GM23338 (cell line): ENCODE results near the gene PCDHA9. TPM values are rescaled to one million over a fixed set of nuclear protein-coding genes. Genes with fewer than 3 reads are reported as not detected.

Experiments
- ATAC-seq: fragments of 200-7000 bp; cut with Tn5 transposase; 3 replicates; pipeline ENCODE4 v1.9.1; 2020
- DNase-seq: peaks from one replicate; pipeline ENCODE4 v3.0.0-alpha.2; 2015; ENCODE audit warnings: low spot score
- H2AFZ ChIP-seq: fragments of 200-600 bp; sonication (generic); 2 replicates; pipeline ENCODE4 v1.8.0; 2016; ENCODE audit warnings: antibody characterized with exemption, mild to moderate bottlenecking, moderate library complexity
- H3F3A ChIP-seq: fragments of 200-600 bp; sonication (generic); replicated peaks from 2 replicates; pipeline ENCODE4 v1.8.0; 2017; ENCODE audit warnings: antibody characterized with exemption, mixed run types, low read depth
- H3K27ac ChIP-seq: fragments of 200-600 bp; sonication (generic); 2 replicates; pipeline ENCODE4 v1.6.1; 2016; ENCODE audit warnings: low read depth
- H3K27me3 ChIP-seq: fragments of 200-600 bp; sonication (generic); 2 replicates; pipeline ENCODE4 v1.8.0; 2016; ENCODE audit warnings: mild to moderate bottlenecking, mixed run types, moderate library complexity; ENCODE audit not compliant: insufficient read depth
- H3K36me3 ChIP-seq: fragments of 200-600 bp; sonication (generic); 2 replicates; pipeline ENCODE4 v1.8.0; 2016; ENCODE audit warnings: mild to moderate bottlenecking; ENCODE audit not compliant: insufficient read depth
- H3K4me1 ChIP-seq: fragments of 200-600 bp; sonication (generic); 2 replicates; pipeline ENCODE4 v1.8.0; 2016; ENCODE audit warnings: mild to moderate bottlenecking, moderate library complexity; ENCODE audit not compliant: insufficient read depth
- H3K4me2 ChIP-seq: fragments of 200-600 bp; sonication (generic); 2 replicates; pipeline ENCODE4 v1.7.1; 2017; ENCODE audit warnings: mixed run types
- H3K4me3 ChIP-seq: fragments of 200-600 bp; sonication (generic); 2 replicates; pipeline ENCODE4 v1.6.1; 2016; ENCODE audit warnings: mixed run types
- H3K79me2 ChIP-seq: fragments of 200-600 bp; sonication (generic); replicated peaks from 2 replicates; pipeline ENCODE4 v1.8.0; 2017; ENCODE audit warnings: mild to moderate bottlenecking; ENCODE audit not compliant: insufficient read depth
- H3K9me2 ChIP-seq: fragments of 200-600 bp; sonication (generic); 2 replicates; pipeline ENCODE4 v1.8.0; 2017; ENCODE audit not compliant: insufficient read depth
- H4K20me1 ChIP-seq: fragments of 200-600 bp; sonication (generic); replicated peaks from 2 replicates; pipeline ENCODE4 v1.8.0; 2017; ENCODE audit warnings: mild to moderate bottlenecking; ENCODE audit not compliant: insufficient read depth
- H3K27ac Mint-ChIP-seq: 2 replicates; pipeline ENCODE4 v1.8.0; 2020; ENCODE audit warnings: inconsistent platforms, mild to moderate bottlenecking, moderate library complexity, mixed read lengths
- H3K27me3 Mint-ChIP-seq: 3 replicates; pipeline ENCODE4 v1.8.0; 2022; ENCODE audit warnings: low read depth, mild to moderate bottlenecking, moderate library complexity, mixed read lengths, inconsistent platforms; ENCODE audit not compliant: insufficient read depth, poor library complexity
- H3K36me3 Mint-ChIP-seq: 3 replicates; pipeline ENCODE4 v1.8.0; 2021; ENCODE audit warnings: low read depth, mild to moderate bottlenecking, inconsistent platforms, moderate library complexity, mixed read lengths
- H3K4me1 Mint-ChIP-seq: 3 replicates; pipeline ENCODE4 v1.8.0; 2020; ENCODE audit warnings: mild to moderate bottlenecking, inconsistent platforms, mixed read lengths
- H3K4me3 Mint-ChIP-seq: 3 replicates; pipeline ENCODE4 v1.8.0; 2021; ENCODE audit warnings: moderate library complexity, mild to moderate bottlenecking, inconsistent platforms, mixed read lengths
- H3K9me3 Mint-ChIP-seq: 3 replicates; pipeline ENCODE4 v1.8.0; 2020; ENCODE audit warnings: moderate library complexity, mild to moderate bottlenecking, inconsistent platforms, mixed read lengths
- CREB1 ChIP-seq: fragments of 250-450 bp; sonication (Bioruptor Pico); IDR thresholded peaks from 2 replicates; pipeline ENCODE4 v1.5.0; 2020; ENCODE audit warnings: low read depth, mild to moderate bottlenecking, moderate library complexity
- CTCF ChIP-seq, 2 experiments: fragments of 200-600 bp in 1 of 2; sonication (generic) in 1 of 2; conservative IDR thresholded peaks; 2 replicates each; pipeline versions ENCODE4 v1.5.1 to v1.6.1; 2016 to 2017; ENCODE audit warnings: antibody characterized with exemption in 2 of 2, low read depth in 2 of 2, mild to moderate bottlenecking in 2 of 2, moderate library complexity in 1 of 2
- ETS1 ChIP-seq: IDR thresholded peaks from 2 replicates; pipeline ENCODE4 v1.6.1; 2016; ENCODE audit warnings: antibody characterized with exemption
- EZH2 ChIP-seq: fragments of 200-600 bp; sonication (generic); IDR thresholded peaks from one replicate; pipeline ENCODE4 v1.8.0; 2017; ENCODE audit warnings: antibody characterized with exemption, mild to moderate bottlenecking, low read depth; ENCODE audit not compliant: unreplicated experiment
- EZH2phosphoT487 ChIP-seq: fragments of 200-600 bp; sonication (generic); IDR thresholded peaks from one replicate; pipeline ENCODE4 v1.8.1; 2018; ENCODE audit warnings: antibody characterized with exemption; ENCODE audit not compliant: unreplicated experiment
- JUNB ChIP-seq: IDR thresholded peaks from one replicate; pipeline ENCODE4 v1.6.1; 2016; ENCODE audit warnings: antibody characterized with exemption; ENCODE audit not compliant: unreplicated experiment
- NANOG ChIP-seq: IDR thresholded peaks from 2 replicates; pipeline ENCODE4 v1.6.1; 2016; ENCODE audit warnings: antibody characterized with exemption, borderline replicate concordance
- POLR2AphosphoS5 ChIP-seq: IDR thresholded peaks from 2 replicates; pipeline ENCODE4 v1.6.1; 2016; ENCODE audit warnings: antibody characterized with exemption, low read depth
- REST ChIP-seq: IDR thresholded peaks from one replicate; pipeline ENCODE4 v1.6.1; 2018; ENCODE audit warnings: antibody characterized with exemption; ENCODE audit not compliant: unreplicated experiment
- STAT1 ChIP-seq: IDR thresholded peaks from one replicate; pipeline ENCODE4 v1.6.1; 2016; ENCODE audit warnings: antibody characterized with exemption; ENCODE audit not compliant: unreplicated experiment
- ZNF114 ChIP-seq: fragments of 250-450 bp; sonication (Bioruptor Pico); IDR thresholded peaks from 2 replicates; pipeline ENCODE4 v1.5.0; 2020; ENCODE audit warnings: mild to moderate bottlenecking, moderate library complexity
- ZNF331 ChIP-seq: fragments of 250-450 bp; sonication (Bioruptor Pico); IDR thresholded peaks from 2 replicates; pipeline ENCODE4 v1.5.0; 2020; ENCODE audit warnings: low read depth, mild to moderate bottlenecking, moderate library complexity
- ZNF462 ChIP-seq: fragments of 250-450 bp; sonication (Bioruptor Pico); IDR thresholded peaks from 2 replicates; pipeline ENCODE4 v1.5.0; 2020; ENCODE audit warnings: mild to moderate bottlenecking, moderate library complexity
- polyA plus RNA-seq: library from polyadenylated mRNA; unstranded; fragments of >200 nt; fragmentation: Nextera tagmentation; extraction: Ambion mirVana; gene quantifications from 2 replicates; pipeline ENCODE4 v1.2.1, GENCODE V29; 2016
- total RNA-seq: library from RNA; depleted of rRNA; stranded (reverse); fragments of >200 nt; shearing (Covaris generic); gene quantifications from 2 replicates; pipeline ENCODE4 v1.2.3, GENCODE V29; 2014

PCDHA9 gene
- total and polyA plus RNA-seq, 2 experiments from 2014 or later = 1.6 to 3.3 TPM

- Histone ChIP-seq H3K4me1 (no peaks in the 10 kb centered on the region; the same call in 1 of the 2 replicates), H3K27me3 (no peaks in the 10 kb centered on the region), H3K27ac (no peak within 1 kb of the TSS), H3K36me3 (no peaks in the 10 kb centered on the region), H2AFZ (0 out of 2 replicates have a peak within 1 kb of the TSS, but pooled peaks have one; percentile 1), H3K4me2 (peak within 1 kb of the TSS; percentile 71), H4K20me1 (no peaks in the 10 kb centered on the region), H3K9me2 (no peaks in the 10 kb centered on the region), H3F3A (no peaks in the 10 kb centered on the region), H3K79me2 (peaks cover 15% of the 10 kb centered on the region), H3K4me3 (peak within 1 kb of the TSS; percentile 57)
- Mint-ChIP-seq H3K9me3 (peaks cover 26% of the 10 kb centered on the region), H3K36me3 (peaks cover 37% of the 10 kb centered on the region), H3K27me3 (peaks cover 5% of the 10 kb centered on the region), H3K4me1 (peaks cover 7% of the 10 kb centered on the region; the same call in 2 of the 3 replicates), H3K4me3 (peak within 1 kb of the TSS; percentile 92), H3K27ac (peak within 1 kb of the TSS; percentile 96)
- ATAC-seq = peak; percentile 83
- TF ChIP-seq REST (no peak), ZNF114 (CRISPR knock-in tag) (no peak), ZNF462 (no peak), NANOG (no peak), POLR2AphosphoS5 (peak; percentile 60), CTCF (conservative IDR thresholded peaks at IDR 0.05; ENCODE audit: low read depth in 2 of 2) (peak; percentile 77 to 85), EZH2phosphoT487 (no peak), CREB1 (CRISPR knock-in tag) (no peak), ZNF331 (CRISPR knock-in tag) (no peak), EZH2 (no peak), ETS1 (no peak), JUNB (no peak), STAT1 (no peak)
- DNase-seq = peak; percentile 90
These were observed 7.8 kb downstream of the PCDHA9 start, which contains the start of gene PCDHA10 for GRCh38 chr5:140855772-140856674. Gene PCDHA10 (plus strand): TSS chr5:140855897. CDS start chr5:140856049, 152 bp downstream.
